Right forelimb (tissue), 1 donor: ENCODE data around the gene SMAD4.
"Not testable (repeated sequence)": the region's sequence is repeated elsewhere in the genome, so short reads cannot be mapped to it uniquely, and the experiment has no call there.

Source experiments
- DNase-seq: peaks from one replicate; pipeline ENCODE4 v3.0.0-alpha.2; 2018

Gene SMAD4

DNA sequence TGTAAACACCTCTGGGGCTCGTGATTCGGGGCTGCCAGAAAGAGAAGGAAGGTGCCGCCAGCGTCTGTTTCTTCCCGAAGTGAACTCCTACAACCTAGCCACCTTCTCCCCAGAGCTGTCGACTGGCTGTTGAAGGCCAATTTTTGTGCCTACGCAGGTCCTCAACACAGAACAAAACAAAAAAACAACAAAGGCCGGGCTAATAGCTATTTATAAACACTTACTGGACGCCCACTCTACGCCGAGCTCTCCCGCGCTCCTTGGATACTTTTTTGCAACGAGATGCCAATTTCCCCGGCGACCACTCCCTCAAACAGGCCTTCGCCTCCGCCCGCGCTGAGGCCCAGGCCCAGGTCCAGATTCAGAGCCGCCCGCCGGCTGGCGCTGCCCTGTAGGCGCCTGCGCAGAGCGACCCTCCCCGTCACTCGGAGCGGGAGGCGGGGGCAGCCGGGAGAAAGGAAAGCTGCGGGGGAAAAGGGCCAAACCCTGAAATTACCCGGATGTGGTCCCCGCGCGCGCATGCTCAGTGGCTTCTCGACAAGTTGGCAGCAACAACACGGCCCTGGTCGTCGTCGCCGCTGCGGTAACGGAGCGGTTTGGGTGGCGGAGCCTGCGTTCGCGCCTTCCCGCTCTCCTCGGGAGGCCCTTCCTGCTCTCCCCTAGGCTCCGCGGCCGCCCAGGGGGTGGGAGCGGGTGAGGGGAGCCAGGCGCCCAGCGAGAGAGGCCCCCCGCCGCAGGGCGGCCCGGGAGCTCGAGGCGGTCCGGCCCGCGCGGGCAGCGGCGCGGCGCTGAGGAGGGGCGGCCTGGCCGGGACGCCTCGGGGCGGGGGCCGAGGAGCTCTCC, at the start of gene SMAD4:
Gene SMAD4 (plus strand): TSS at position 520 of the 843 bp plus-strand sequence. CDS start 16,834 bp downstream, outside the sequence.
- peak; percentile 99 for DNase-seq

DNA sequence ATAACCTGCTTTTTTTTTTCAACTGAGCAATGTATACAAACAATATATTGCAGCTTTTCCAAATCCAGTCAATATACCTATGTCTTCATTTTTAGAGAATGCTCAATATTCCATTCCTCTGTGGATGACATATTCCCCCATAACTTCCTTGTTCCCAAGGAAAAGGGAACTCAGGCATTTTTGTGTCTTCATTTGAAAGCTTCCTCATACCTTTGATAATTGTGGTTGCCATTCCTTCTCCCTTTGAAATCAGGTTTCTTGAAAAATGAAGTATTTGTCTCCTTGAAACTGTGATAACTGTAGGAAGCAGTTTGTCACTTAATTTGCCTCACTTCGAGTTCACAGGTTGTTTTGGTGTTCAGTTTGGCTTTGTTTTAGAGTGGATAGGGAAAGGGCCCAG, 48.6 kb upstream of the SMAD4 start:
- DNase-seq = no peak

DNA sequence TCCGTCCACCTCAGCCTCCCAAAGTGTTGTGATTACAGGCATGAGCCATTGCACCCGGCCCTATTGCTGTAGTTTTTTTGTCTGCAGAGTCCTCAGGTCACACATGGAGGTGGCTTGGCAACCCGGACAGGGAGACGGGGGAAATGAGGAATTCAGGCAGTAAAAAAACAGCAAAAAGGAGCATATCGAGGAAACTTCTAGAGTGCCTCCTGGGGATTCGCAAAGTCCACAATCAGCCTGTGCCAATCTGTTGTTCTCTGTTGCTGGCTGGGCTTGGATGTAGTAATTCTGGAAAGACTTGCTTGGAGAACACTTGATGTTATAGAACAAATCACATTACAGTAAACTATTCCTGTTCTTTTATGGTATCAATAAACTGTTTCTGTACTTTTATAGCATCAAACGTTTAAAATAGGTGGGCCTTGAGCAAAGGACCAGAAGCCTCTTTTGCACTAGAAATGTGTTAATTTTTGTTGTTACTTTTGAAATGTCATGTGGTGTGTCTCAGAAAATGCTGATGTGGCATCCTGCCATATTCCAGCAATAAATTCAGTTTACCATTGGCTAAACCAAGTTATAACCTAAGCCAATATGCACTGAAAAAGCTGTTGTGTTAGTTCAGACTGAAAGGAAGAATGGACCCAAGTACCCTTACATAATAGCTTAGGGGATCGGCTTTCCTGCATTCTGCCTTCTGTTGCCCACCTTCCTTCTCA, 47.8 kb upstream of the SMAD4 start:
- DNase-seq = no peak

DNA sequence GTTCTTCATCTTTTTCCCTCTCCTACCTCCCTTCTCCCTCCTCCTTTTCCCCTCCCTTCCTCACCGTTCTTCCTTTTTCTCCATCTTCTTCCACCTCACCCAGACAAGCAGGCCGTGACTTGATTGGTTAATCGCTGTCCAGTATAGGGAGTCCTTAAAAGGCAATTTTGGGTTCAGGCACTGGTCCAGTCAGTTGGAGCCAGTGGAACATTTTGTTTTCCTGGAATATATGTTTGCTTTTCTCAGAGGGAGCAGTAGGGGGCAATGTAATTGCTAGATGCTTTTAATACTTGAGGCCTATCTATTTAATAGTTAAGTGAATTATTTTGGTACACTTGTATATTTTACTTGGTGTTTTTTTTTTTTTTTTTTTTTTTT, 47.2 kb upstream of the SMAD4 start:
- no peak for DNase-seq

DNA sequence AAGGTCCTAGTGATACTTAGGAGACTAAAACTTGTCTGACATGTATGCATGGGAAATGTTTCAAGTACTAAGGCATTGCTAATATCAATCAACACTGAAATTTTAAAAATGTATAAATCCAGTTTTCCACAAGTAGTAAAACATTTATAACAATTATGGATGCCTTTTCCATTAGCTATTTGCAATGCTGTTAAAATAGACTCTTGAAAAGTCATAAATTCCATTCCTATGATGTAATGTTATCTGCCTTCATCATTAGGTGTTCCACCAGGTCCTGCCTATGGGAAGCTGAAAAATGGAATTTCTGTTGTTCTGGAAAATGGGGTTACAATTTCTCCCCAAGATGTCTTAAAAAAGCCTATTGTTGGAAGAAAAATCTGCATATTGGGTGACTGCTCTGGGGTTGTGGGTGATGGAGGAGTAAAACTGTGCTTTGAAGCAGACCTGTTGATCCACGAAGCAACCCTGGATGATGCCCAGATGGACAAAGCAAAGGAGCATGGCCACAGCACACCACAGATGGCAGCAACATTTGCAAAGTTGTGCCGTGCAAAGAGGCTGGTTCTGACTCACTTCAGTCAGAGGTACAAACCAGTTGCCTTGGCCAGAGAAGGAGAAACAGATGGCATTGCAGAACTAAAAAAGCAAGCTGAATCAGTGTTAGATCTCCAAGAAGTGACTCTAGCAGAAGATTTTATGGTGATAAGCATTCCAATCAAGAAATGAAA, 43.5 kb upstream of the SMAD4 start:
- DNase-seq = no peak

DNA sequence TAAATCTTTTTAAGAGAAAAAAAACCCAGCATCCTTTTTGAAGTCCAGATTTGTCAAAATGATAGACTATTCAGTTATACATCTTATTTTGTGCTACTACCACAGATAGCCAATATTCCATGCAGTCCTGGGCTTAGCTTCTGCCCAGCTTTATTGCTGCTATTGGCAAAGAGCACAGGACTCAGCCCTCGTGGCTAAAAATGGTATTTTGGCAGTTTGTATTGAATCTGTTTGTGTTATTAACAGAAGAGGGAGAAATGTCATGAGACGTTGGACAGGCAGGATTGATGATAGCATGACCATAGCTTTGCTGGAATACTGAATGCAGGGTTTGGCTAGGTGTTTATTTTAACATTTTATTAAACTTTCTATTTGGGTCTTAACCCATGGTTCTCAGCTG, 42.8 kb upstream of the SMAD4 start:
- no peak for DNase-seq

DNA sequence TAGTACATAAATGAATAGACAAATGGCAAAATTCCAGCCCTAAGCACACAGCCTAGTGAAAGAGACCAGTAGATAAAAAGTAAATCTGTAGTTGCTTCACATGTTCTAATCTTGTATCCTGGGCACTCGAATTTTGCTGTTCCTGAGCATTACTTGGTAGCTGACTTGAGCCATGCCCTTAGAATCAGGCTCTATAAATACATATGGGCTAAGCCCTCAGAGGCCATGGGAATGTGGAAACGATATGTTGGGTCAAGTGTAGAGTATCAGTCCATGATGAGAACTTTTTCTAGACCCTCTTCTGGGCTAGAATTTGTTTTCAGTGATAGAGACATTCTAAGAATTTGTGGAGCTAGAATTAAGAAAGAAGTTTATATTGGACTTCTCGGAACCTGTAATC, 40.3 kb upstream of the SMAD4 start:
- DNase-seq = no peak

DNA sequence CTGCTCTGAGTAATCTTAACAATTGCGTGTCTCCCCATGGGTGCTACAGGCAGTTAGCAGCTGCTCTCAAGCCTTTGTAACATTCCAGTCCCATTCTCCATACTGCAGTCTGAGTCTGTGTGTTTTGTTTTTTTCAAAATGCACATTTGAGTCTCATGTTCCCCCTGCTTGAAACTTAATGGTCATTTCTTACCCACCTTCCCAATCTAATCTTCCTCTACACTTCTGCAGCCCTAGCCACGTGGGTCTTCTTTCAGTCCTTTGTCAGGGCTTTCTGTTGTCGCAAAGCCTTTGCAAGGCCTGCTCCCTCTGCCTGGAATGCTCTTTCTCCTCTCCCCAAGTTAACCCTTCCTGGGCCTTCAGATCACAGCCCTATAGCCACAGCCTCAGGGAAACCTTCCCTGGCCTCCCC, 37.7 kb upstream of the SMAD4 start:
- no peak for DNase-seq

DNA sequence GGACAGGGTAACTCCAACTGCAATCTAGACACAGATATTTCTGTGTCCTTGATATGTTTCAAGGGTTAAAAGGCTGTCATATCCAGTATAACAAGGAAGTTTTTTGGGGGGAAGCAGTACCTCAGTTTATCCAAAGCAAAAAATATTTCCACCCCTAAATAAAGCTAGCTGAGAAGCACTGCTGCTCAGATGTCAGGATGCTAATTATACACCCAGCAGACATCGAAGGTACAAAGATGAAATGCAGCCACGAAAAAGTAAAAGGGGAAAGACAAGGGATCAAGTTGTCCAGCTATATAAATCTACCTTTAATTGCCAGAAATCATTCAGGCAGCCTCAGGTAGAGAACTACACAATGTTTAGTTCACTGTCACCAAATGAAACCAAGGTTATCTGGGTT, 36.0 kb upstream of the SMAD4 start:
- DNase-seq = no peak

DNA sequence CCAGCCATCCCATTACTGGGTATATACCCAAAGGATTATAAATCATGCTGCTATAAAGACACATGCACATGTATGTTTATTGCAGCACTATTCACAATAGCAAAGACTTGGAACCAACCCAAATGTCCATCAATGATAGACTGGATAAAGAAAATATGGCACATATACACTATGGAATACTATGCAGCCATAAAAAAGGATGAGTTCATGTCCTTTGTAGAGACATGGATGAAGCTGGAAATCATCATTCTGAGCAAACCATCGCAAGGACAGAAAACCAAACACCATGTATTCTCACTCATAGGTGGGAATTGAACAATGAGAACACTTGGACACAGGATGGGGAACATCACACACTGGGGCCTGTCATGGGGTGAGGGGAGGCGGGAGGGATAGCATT, 26.8 kb upstream of the SMAD4 start:
- not testable (repeated sequence) for DNase-seq

DNA sequence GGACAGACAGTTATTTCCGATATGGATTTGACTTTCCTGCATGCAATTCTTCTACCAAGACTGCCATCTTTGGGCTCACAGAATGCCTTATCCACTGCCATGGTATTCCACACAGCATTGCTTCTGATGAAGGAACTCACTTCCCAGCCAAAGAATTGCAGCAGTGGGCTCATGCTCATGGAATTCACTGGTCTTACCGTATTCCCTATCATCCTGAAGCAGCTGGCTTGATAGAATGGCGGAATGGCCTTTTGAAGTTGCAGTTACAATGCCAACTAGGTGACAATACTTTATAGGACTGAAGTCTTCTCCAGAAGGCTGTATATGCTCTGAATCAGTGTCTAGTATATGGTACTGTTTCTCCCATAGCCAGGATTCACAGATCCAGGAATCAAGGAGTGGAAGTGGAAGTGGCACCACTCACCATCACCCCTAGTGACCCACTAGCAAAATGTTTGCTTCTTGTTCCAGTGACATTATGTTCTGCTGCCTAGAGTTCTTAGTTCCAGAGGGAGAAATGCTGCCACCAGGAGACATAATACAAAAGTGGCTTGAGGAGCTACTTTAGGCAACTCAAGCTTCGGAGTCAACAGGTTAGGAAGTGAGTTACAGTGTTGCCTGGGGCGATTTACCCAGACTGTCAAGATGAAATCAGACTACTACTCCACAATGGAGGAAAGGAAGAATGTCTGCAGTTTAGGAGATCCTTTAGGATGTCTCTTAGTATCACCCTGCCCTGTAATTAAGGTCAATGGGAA, 23.8 kb upstream of the SMAD4 start:
- no peak for DNase-seq

DNA sequence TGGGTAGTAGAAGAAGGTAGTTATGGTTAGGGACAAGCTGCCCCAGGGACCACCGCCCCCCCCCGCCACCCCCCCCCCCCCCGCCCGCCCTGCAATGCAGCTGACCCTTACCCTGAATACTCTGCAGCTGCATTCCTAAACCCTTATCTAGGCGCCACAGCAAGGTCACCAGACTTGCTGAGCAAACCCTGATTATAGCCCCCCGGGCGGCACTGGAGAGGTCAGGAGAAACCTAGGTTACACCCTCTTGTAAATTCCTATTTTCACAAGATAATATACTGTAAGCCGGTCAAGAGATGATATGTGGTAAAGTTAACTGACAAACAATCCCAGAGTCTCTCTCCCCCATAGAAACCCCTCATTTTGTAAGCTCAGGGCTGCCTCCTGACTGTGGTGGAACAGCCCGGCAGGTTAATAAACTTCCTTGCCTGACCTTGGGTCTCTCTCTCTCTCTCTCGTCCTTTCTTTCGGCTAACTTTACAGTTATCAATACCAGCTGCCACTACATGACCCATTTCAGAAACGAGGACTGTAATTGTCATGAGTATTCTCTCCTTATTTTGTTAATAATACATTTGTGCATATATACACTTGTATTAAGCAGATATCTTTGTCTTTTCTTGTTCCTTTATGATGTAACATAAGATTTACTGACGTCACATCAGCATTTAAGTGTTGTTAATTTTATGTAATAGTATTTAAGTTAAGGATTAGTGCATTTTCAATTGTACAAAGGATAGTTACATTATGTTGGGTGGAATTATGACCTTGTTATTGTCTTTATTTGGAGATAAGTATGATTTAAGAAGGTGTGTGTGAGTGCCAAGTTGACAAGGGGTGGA, 22.8 kb upstream of the SMAD4 start:
- DNase-seq = no peak

DNA sequence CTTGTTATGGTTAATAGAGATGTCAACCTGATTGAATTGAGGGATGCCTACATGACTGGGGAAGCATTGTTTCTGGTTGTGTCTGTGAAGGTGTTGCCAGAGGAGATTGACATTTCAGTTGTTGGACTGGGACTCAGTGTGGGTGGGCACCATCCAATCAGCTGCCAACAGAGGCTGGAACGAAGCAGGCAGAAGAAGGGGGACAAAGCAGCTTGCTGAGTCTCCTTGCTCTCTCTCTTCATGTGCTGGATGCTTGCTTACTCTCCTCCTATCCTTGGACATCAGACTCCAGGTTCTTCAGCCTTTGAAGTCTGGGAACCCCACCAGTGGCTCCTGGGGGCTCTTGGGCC, 22.2 kb upstream of the SMAD4 start:
- no peak for DNase-seq

DNA sequence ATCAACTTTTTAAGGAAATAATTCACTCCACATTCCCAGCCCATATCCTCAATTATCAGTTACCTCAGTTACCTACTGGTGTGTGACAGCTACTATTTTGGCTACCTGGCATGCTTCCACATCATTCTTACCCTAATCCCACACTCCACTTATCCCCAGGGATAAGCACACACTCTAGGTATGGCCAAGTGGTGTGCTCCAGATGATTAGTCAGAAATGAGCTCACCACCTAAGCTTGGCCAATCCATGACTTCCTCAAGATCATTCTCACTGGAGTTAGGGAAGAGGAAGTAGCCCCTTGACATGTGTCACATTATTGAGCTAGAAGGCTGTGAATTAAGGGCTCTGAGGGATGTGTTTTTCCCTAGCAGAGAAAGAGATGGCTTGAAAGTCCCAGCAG, 20.9 kb upstream of the SMAD4 start:
- DNase-seq = no peak

DNA sequence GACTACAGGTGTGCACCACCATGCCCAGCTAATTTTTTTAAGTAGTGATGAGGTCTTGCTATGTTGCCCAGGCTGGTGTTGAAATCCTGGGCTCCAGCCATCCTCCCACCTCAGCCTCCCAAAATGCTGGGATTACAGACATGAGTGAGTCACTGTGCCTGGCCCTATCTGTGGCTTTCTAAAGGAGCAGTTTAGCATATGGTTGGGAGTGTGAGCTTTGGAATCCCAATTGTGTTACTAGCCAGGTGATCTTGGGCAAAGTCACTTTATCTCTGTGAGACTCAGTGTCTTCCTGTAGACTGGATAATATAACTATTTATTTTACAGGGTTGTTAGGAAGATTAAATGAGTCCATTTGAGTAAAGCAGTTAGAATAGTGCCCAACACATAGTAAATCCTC, 19.8 kb upstream of the SMAD4 start:
- no peak for DNase-seq

DNA sequence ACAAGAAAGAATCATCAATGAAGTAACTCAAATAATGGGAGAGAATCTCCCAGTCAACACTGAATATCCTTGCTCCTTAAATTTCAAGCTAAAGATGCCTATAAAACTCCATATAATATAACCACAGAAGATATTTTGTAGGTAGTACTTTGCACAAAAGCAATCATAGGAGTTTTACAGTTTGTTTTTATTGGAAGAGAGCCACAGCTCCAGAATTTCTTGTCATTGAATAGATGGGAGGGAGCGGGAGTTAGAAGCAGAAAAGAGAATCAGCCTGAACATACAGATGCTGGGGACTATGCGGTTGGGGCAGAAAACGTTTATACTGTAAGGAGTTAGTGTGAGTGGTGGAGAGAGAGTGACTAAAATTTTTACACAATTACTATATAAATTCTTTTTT, 18.3 kb upstream of the SMAD4 start:
- DNase-seq = no peak

DNA sequence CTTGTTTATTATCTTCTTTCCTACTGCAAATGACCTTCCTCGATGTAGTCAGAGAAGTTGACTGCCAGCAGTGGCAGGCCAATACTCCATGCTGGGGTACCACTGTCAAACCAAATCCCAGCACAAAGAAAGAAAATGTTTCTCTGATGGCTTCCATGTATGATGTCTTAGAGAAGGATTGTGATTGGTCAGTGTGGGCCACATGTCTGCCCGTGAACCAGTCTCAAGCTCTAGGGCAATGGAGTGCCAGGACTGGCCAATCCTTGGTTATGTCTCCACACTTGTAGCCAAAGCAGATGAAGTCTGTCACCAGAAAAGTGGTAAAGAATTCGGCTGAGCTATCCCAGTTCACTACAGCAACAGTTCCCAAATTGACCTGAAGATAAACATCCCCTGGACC, 17.6 kb upstream of the SMAD4 start:
- no peak for DNase-seq

DNA sequence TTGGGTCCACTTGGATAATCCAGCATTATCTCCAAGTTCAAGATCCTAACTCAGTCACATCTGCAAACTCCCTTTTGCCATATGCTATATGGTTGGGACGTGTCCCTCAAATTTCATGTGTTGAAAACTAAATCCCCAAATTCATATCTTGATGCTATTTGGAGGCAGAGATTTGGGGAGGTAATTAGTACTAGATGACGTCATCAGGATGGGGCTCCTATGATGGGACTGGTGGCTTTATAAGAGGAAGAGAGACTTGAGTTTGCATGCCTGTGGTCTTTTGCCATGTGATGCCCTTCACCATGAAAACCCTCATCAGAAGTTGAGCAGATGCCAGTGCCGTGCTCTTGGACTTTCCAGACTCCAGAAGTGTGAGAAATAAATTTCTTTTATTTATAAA, 16.8 kb upstream of the SMAD4 start:
- no peak for DNase-seq

DNA sequence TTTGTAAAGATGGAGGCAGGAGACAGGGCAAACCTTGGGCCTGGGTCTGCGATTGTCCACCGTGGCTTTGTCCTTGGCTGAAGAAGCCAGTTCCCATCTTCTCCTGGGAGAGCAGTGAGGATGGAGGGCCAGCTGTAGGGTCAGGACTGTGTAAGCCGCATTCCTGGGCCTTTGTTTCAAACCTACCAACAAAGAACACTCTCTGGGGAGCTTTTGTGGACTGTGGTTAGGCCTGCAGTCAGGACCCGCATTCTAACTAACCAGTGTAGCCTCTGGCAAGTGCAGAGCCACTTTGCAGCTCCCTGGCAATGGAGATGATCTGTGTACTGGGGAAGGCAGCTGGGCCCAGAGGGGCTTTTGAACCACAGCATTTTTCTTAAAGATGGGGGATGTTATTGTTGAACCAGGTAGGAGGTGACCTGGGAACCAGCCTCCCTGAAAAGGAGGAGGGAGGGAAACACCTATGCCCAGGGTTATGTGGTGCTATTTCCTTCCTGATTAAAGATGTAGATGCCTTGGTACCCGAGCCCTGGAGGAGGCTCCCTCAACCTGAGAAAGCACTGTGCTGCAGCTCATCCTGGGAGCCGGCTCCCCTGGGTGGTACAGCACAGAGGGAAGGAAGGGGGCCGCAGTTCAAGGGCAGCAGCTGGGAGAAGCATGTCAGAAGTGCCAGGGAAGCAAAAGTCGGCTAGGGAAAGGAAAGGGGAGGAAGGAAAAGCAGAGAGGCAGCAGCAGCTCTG, 12.7 kb upstream of the SMAD4 start:
- no peak for DNase-seq

DNA sequence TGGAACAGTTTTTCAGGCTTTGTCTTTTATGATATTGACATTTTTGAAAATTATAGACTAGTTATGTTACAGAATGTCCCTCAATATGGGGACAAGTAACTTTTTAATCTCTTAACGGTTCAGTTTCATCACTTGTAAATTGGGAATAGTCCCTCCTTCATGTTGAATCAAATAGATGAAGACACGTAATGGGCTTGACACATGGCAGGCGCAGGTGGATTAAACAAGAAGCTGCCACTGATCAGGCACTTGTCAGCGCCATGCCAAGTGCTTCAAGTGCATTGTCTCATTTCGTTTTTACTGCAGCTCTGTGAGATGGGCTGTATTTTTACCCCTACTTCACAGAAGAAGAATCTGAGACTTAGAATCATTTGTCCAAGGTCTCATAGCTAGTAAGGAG, 9.5 kb upstream of the SMAD4 start:
- DNase-seq = no peak

DNA sequence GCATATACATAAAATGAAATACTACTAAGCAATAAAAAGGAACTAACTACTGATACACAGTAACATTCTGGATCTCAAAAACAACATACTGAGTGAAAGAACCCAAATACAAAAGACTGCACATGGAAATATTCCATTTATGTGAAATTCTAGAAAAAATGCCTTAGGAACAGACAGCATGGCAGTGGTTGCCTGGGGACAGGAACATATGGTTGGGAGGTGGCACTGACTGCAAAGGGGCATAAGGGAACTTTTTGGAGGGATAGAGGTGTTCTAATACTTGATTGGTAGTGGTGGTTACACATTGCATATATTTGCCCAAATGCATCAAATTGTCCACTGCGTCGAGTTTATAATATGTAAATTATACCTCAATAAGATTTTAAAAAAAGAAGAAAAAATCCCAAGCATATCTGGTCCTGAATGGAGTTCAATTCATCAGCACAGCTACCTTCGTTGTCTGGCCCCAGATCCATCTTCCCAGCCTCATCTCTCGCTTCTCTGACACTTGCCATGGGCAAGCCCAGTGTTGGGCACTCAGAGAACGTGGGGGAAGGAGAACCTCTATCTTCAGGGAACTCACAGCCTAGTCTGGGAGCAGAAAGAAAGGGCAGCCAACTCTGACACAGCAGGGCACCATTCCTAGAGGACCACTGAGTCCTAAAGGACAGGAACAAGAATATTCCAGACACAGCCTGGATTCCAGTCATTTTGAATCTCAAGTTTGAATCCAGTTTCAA, 8.6 kb upstream of the SMAD4 start:
- no peak for DNase-seq
